ENCODE measurements around the gene METTL2B. TPM values are rescaled to one million over a fixed set of nuclear protein-coding genes. Genes with fewer than 3 reads are reported as not detected.

The METTL2B gene
- total RNA-seq, 2 experiments from 2014 or later: 25.4 to 40.7 TPM

DNA sequence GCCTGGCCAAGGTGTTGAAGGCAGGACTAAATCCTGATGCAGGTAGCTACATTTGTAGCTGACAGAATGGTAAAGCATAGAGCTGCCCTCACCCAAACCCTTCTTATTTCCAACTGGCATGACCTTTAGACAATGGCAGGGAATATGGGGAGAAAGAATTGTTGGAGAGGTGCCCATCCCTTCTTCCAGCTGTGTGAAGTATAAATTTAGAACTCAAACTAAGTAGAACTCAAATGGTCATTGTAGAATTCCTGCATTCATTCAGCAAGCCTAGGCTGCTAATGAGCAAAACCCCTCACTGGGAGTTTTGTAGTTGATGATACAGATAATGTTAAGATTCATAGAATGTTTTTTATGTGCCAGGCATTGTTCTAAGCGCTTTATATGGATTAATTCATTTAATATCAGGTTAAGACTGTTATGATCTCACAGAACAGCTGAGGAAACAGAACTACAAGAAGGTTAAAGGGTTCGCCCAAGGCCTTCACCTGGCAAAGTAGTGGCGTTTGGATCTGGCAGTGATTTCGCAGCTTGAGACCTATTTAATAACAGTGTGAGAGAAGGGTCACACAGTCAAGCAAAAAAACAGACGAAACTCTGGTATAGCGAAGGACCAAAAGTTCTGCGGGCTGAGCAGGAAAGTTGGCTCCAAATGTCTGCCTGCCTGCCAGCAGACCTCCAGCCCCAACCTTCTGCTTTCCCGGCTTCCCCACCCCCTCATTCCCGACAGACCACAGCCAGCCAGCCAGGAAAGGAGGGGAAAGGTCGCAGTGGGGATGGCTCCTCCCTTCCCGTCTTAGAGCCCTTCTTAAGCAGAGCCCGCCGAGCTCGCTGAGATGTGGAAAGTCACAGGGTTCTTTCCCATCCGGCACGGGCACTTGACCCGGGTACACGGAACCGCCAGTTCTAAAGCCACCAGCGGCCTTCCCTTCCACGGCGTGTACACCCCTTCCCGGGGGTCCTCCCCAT lies 22.4 kb upstream of the METTL2B start:
- POLR2A ChIA-PET: interaction anchor here (0.6 to 1.2 kb wide), 5 partner anchors 10 to 107 kb away, joined by 3 to 4 read pairs (median 3); no protein-coding TSS in a partner anchor
- peaks cover 22% of the 10 kb centered on the region for H3K36me3 ChIP-seq (ENCODE audit: insufficient read depth, low read length)
- H3K79me2 ChIP-seq (ENCODE audit: insufficient read depth, low read depth, low read length): peaks cover 22% of the 10 kb centered on the region
- TF ChIP-seq, protein P1, sequence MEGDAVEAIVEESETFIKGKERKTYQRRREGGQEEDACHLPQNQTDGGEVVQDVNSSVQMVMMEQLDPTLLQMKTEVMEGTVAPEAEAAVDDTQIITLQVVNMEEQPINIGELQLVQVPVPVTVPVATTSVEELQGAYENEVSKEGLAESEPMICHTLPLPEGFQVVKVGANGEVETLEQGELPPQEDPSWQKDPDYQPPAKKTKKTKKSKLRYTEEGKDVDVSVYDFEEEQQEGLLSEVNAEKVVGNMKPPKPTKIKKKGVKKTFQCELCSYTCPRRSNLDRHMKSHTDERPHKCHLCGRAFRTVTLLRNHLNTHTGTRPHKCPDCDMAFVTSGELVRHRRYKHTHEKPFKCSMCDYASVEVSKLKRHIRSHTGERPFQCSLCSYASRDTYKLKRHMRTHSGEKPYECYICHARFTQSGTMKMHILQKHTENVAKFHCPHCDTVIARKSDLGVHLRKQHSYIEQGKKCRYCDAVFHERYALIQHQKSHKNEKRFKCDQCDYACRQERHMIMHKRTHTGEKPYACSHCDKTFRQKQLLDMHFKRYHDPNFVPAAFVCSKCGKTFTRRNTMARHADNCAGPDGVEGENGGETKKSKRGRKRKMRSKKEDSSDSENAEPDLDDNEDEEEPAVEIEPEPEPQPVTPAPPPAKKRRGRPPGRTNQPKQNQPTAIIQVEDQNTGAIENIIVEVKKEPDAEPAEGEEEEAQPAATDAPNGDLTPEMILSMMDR (conservative IDR thresholded peaks at IDR 0.05; ENCODE audit: low read length): no peak
- no peak for TF ChIP-seq EZH2phosphoT487 (IDR thresholded peaks at IDR 0.05; ENCODE audit: borderline replicate concordance, low read depth, low read length)
- CTCF ChIA-PET (ENCODE audit: unreplicated experiment): interaction anchor here (0.7 to 1.0 kb wide), 2 partner anchors 18 to 669 kb away, joined by 3 read pairs; no protein-coding TSS in a partner anchor
- H3K4me2 ChIP-seq (ENCODE audit: low read length): no peak overlapping the region
- no peaks in the 10 kb centered on the region for H3K9me2 ChIP-seq (ENCODE audit: insufficient read depth, low read length)
- no peak for DNase-seq (ENCODE audit: low spot score)
- no peak overlapping the region for H3K4me3 ChIP-seq (ENCODE audit: low read depth, low read length, poor library complexity, severe bottlenecking)
- H3K4me1 ChIP-seq (ENCODE audit: insufficient read depth, low read length, poor library complexity, severe bottlenecking): peaks cover 26% of the 10 kb centered on the region
- H2AFZ ChIP-seq (ENCODE audit: low read length): no peak overlapping the region
- intact Hi-C loops (cut with micrococcal nuclease; ENCODE audit: unreplicated experiment): no loop called here
- no TSS peak for BruUV-seq (replicated peaks)
- H3K27ac ChIP-seq (ENCODE audit: low read depth, low read length, poor library complexity, severe bottlenecking): no peak overlapping the region
- no peaks in the 10 kb centered on the region for H3K9me3 ChIP-seq (ENCODE audit: low read length)
- no peaks in the 10 kb centered on the region for H4K20me1 ChIP-seq (ENCODE audit: insufficient read depth, low read length)

DNA sequence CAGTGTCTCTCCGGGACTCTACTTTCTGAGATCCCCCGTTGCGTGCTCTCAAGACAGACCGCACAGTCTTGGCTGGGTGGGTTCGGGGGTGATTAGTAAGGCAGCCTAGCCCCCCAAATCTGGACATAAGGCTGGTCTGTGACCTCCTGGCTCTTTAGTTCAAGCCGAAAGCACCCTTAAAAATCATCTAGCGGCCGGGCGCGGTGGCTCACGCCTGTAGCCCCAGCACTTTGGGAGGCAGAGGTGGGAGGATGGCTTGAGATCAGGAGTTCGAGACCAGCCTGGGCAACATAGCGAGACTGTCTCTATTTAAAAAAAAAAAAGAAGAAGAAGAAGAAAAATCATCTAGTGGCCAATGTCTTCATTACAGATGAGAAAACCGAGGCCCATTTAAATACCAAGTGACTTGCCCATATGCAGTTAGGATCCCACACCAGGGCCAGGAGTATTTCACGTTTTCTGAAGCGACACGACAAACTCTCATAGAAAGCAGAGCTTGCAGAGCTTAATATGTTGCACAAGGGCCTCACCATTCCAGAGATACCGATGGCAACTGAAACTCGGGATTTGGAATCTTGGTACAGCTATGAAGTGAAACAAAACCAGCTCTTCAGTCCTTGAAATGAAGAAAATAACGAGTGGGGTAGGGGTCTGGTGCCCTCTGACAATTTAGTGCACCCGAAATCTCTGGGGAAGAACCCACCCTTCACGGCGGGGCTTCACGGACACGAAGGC lies 21.6 kb upstream of the METTL2B start:
- intact Hi-C loops (cut with micrococcal nuclease; ENCODE audit: unreplicated experiment): no loop called here
- Histone ChIP-seq H3K27ac (ENCODE audit: low read depth, low read length, poor library complexity, severe bottlenecking) (no peak overlapping the region), H3K36me3 (ENCODE audit: insufficient read depth, low read length) (peaks cover 26% of the 10 kb centered on the region), H2AFZ (ENCODE audit: low read length) (peak overlapping the region; percentile 94), H4K20me1 (ENCODE audit: insufficient read depth, low read length) (no peaks in the 10 kb centered on the region), H3K9me3 (ENCODE audit: low read length) (no peaks in the 10 kb centered on the region), H3K4me1 (ENCODE audit: insufficient read depth, low read length, poor library complexity, severe bottlenecking) (peaks cover 33% of the 10 kb centered on the region), H3K4me3 (ENCODE audit: low read depth, low read length, poor library complexity, severe bottlenecking) (peak overlapping the region; percentile 80), H3K79me2 (ENCODE audit: insufficient read depth, low read depth, low read length) (peaks cover 30% of the 10 kb centered on the region), H3K4me2 (ENCODE audit: low read length) (peak overlapping the region; percentile 79), H3K9me2 (ENCODE audit: insufficient read depth, low read length) (no peaks in the 10 kb centered on the region)
- peak; percentile 21 for DNase-seq (ENCODE audit: low spot score)
- ChIA-PET POLR2A (interaction anchor here (0.7 to 1.5 kb wide), 5 partner anchors 8 to 46 kb away, joined by 3 to 4 read pairs (median 4); no protein-coding TSS in a partner anchor), CTCF (ENCODE audit: unreplicated experiment) (interaction anchor here (0.6 to 0.9 kb wide), 3 partner anchors 11 to 670 kb away, joined by 3 to 6 read pairs (median 3); no protein-coding TSS in a partner anchor)
- TSS peak; percentile 76 for BruUV-seq (replicated peaks)
- TF ChIP-seq, protein P1 (conservative IDR thresholded peaks at IDR 0.05; ENCODE audit: low read length): no peak
- no peak for TF ChIP-seq EZH2phosphoT487 (IDR thresholded peaks at IDR 0.05; ENCODE audit: borderline replicate concordance, low read depth, low read length)
